ENCODE results near the gene RC3H2. TPM values are rescaled to one million over a fixed set of nuclear protein-coding genes. Genes with fewer than 3 reads are reported as not detected.
A peak's percentile ranks its signal among the peaks of the same experiment; 100 is the strongest.

Gene RC3H2
- total and polyA plus RNA-seq, 2 of the 13 experiments (the other 11 are each of a cell fraction or from before 2014, with no cell fraction given): 21.0 to 36.4 TPM

DNA sequence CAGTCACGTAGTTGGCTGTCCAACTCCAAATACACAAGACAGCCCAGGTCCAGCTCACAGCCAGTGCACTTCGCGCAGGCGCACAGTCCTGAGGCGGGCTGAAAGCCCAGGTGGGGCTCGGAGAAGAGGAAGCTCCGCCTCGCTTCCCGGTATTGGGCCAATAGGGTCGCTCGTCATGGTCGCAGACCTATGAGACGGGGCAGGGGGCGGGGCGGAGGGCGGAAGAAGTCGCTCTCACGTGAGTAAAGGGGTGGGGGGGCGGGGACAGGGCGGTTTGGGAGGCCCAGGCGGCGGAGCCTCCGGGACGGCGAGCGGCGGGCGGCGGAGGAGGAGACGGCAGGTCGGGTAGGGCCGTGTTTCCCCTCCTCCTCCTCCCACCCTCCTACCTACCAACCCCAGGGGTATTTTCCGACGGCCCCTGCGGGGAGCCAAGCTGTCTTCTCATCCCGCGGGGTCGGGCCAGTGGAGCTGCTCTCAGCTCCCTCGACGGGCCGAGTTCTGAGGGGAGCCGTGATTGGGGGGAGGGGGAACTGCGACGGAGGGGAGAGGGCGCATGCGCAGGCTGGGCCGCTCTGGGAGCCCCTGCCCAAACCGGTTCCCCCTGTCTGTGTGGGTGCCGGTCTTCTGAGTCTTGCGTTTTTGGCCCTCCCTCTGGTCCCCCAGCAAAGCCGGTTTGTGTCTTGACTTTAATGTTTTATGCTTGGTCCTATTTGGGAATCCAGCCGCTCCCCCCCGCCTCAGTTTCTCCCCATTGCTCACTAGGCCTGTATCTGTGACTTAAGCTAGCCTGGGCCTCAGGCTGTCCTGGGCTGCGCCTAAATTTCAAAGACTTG, 35.8 kb upstream of the RC3H2 start, which contains the start of gene RABGAP1 (continued):
- TF ChIP-seq, protein P1, sequence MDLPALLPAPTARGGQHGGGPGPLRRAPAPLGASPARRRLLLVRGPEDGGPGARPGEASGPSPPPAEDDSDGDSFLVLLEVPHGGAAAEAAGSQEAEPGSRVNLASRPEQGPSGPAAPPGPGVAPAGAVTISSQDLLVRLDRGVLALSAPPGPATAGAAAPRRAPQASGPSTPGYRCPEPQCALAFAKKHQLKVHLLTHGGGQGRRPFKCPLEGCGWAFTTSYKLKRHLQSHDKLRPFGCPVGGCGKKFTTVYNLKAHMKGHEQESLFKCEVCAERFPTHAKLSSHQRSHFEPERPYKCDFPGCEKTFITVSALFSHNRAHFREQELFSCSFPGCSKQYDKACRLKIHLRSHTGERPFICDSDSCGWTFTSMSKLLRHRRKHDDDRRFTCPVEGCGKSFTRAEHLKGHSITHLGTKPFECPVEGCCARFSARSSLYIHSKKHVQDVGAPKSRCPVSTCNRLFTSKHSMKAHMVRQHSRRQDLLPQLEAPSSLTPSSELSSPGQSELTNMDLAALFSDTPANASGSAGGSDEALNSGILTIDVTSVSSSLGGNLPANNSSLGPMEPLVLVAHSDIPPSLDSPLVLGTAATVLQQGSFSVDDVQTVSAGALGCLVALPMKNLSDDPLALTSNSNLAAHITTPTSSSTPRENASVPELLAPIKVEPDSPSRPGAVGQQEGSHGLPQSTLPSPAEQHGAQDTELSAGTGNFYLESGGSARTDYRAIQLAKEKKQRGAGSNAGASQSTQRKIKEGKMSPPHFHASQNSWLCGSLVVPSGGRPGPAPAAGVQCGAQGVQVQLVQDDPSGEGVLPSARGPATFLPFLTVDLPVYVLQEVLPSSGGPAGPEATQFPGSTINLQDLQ (CRISPR knock-in tag; IDR thresholded peaks at IDR 0.05): peak; percentile 66; the same call in 1 of the 2 replicates
- TF ChIP-seq, protein P2, sequence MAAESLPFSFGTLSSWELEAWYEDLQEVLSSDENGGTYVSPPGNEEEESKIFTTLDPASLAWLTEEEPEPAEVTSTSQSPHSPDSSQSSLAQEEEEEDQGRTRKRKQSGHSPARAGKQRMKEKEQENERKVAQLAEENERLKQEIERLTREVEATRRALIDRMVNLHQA (CRISPR knock-in tag; IDR thresholded peaks at IDR 0.05): no peak
- TF ChIP-seq ZNF773 (CRISPR knock-in tag; IDR thresholded peaks at IDR 0.05; ENCODE audit: borderline replicate concordance) (no peak), NAIF1 (CRISPR knock-in tag; IDR thresholded peaks at IDR 0.05; ENCODE audit: borderline replicate concordance) (no peak), MTF2 (CRISPR knock-in tag; IDR thresholded peaks at IDR 0.05; ENCODE audit: borderline replicate concordance) (no peak), ZNF777 (CRISPR knock-in tag; IDR thresholded peaks at IDR 0.05) (peak; percentile 98), ZNF44 (CRISPR knock-in tag; IDR thresholded peaks at IDR 0.05) (no peak), ZNF343 (CRISPR knock-in tag; IDR thresholded peaks at IDR 0.05) (no peak), ZNF772 (CRISPR knock-in tag; IDR thresholded peaks at IDR 0.05) (no peak; the same call in 1 of the 2 replicates), JUNB (CRISPR knock-in tag; IDR thresholded peaks at IDR 0.05; ENCODE audit: borderline replicate concordance) (no peak)
- TF ChIP-seq, protein P3, sequence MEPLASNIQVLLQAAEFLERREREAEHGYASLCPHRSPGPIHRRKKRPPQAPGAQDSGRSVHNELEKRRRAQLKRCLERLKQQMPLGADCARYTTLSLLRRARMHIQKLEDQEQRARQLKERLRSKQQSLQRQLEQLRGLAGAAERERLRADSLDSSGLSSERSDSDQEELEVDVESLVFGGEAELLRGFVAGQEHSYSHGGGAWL (CRISPR knock-in tag; IDR thresholded peaks at IDR 0.05): no peak; the same call in 1 of the 2 replicates
- TF ChIP-seq, protein P4, sequence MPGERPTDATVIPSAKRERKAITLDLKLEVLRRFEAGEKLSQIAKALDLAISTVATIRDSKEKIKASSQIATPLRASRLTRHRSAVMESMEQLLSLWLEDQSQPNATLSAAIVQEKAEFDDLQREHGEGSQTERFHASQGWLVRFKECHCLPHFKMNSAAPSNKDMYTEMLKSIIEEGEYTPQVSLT (CRISPR knock-in tag; IDR thresholded peaks at IDR 0.05; ENCODE audit: borderline replicate concordance, low read depth): no peak
- TF ChIP-seq, protein P5, sequence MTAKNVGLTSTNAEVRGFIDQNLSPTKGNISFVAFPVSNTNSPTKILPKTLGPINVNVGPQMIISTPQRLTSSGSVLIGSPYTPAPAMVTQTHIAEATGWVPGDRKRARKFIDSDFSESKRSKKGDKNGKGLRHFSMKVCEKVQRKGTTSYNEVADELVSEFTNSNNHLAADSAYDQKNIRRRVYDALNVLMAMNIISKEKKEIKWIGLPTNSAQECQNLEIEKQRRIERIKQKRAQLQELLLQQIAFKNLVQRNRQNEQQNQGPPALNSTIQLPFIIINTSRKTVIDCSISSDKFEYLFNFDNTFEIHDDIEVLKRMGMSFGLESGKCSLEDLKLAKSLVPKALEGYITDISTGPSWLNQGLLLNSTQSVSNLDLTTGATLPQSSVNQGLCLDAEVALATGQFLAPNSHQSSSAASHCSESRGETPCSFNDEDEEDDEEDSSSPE (CRISPR knock-in tag; IDR thresholded peaks at IDR 0.05): 0 out of 2 replicates have a peak, but pooled peaks have one; percentile 30
- TF ChIP-seq, protein P6, sequence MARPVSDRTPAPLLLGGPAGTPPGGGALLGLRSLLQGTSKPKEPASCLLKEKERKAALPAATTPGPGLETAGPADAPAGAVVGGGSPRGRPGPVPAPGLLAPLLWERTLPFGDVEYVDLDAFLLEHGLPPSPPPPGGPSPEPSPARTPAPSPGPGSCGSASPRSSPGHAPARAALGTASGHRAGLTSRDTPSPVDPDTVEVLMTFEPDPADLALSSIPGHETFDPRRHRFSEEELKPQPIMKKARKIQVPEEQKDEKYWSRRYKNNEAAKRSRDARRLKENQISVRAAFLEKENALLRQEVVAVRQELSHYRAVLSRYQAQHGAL (CRISPR knock-in tag; IDR thresholded peaks at IDR 0.05; ENCODE audit: not compliant biosample characterization): no peak
- TF ChIP-seq, protein P7, sequence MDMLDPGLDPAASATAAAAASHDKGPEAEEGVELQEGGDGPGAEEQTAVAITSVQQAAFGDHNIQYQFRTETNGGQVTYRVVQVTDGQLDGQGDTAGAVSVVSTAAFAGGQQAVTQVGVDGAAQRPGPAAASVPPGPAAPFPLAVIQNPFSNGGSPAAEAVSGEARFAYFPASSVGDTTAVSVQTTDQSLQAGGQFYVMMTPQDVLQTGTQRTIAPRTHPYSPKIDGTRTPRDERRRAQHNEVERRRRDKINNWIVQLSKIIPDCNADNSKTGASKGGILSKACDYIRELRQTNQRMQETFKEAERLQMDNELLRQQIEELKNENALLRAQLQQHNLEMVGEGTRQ (IDR thresholded peaks at IDR 0.05; ENCODE audit: low read depth, low read length): no peak
- TF ChIP-seq, protein P7 (CRISPR knock-in tag; IDR thresholded peaks at IDR 0.05; ENCODE audit: borderline replicate concordance): no peak
- TF ChIP-seq, protein P8, sequence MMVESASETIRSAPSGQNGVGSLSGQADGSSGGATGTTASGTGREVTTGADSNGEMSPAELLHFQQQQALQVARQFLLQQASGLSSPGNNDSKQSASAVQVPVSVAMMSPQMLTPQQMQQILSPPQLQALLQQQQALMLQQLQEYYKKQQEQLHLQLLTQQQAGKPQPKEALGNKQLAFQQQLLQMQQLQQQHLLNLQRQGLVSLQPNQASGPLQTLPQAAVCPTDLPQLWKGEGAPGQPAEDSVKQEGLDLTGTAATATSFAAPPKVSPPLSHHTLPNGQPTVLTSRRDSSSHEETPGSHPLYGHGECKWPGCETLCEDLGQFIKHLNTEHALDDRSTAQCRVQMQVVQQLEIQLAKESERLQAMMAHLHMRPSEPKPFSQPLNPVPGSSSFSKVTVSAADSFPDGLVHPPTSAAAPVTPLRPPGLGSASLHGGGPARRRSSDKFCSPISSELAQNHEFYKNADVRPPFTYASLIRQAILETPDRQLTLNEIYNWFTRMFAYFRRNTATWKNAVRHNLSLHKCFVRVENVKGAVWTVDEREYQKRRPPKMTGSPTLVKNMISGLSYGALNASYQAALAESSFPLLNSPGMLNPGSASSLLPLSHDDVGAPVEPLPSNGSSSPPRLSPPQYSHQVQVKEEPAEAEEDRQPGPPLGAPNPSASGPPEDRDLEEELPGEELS (CRISPR knock-in tag; IDR thresholded peaks at IDR 0.05): peak; percentile 20; the same call in 1 of the 2 replicates
